DND-41 (cell line): ENCODE measurements around the gene DYNC1LI2.

Experiments
- ATAC-seq: fragments of 200-7000 bp; cut with Tn5 transposase; 3 replicates; pipeline ENCODE4 v1.9.1; 2021; ENCODE audit warnings: low read depth; ENCODE audit not compliant: insufficient read depth
- DNase-seq: peaks from one replicate; pipeline ENCODE4 v3.0.0-alpha.2; 2020
- H2AFZ ChIP-seq: 2 replicates; pipeline ENCODE4 v1.6.0; 2012; ENCODE audit warnings: low read depth, low read length
- H3K27ac ChIP-seq: 2 replicates; pipeline ENCODE4 v1.5.1; 2012; ENCODE audit warnings: low read length, inconsistent platforms
- H3K27me3 ChIP-seq: fragments of 200-600 bp; sonication (generic); 2 replicates; pipeline ENCODE4 v1.6.0; 2012; ENCODE audit warnings: low read length, mild to moderate bottlenecking, inconsistent platforms; ENCODE audit not compliant: insufficient read depth, poor library complexity
- H3K36me3 ChIP-seq: 2 replicates; pipeline ENCODE4 v1.5.1; 2012; ENCODE audit warnings: low read length, inconsistent platforms; ENCODE audit not compliant: insufficient read depth
- H3K4me1 ChIP-seq: 2 replicates; pipeline ENCODE4 v1.5.1; 2012; ENCODE audit warnings: mild to moderate bottlenecking, low read length; ENCODE audit not compliant: insufficient read depth
- H3K4me2 ChIP-seq: 2 replicates; pipeline ENCODE4 v1.6.0; 2012; ENCODE audit warnings: mild to moderate bottlenecking, moderate library complexity, low read length, inconsistent platforms; ENCODE audit not compliant: insufficient read depth
- H3K4me3 ChIP-seq, 2 experiments: fragments of 200-600 bp in 1 of 2; shearing (Covaris generic) in 1 of 2; 2 replicates each; pipeline ENCODE4 v1.5.1; 2012 to 2016; ENCODE audit warnings: inconsistent platforms in 2 of 2, low read length in 2 of 2, mild to moderate bottlenecking in 2 of 2, low read depth in 1 of 2, moderate library complexity in 1 of 2
- H3K79me2 ChIP-seq: 2 replicates; pipeline ENCODE4 v1.6.0; 2012; ENCODE audit warnings: low read length, inconsistent platforms; ENCODE audit not compliant: insufficient read depth
- H3K9ac ChIP-seq: 2 replicates; pipeline ENCODE4 v1.6.0; 2012; ENCODE audit warnings: low read depth, mild to moderate bottlenecking, inconsistent platforms, low read length, moderate library complexity
- H3K9me3 ChIP-seq: 2 replicates; pipeline ENCODE4 v1.5.1; 2012; ENCODE audit warnings: low read length, moderate library complexity, mild to moderate bottlenecking, inconsistent platforms; ENCODE audit not compliant: insufficient read depth, severe bottlenecking
- H4K20me1 ChIP-seq: 2 replicates; pipeline ENCODE4 v1.6.0; 2012; ENCODE audit warnings: low read length; ENCODE audit not compliant: insufficient read depth
- EZH2 ChIP-seq: IDR thresholded peaks from 3 replicates; pipeline ENCODE4 v1.6.1; 2012; ENCODE audit warnings: borderline replicate concordance, low read depth, mild to moderate bottlenecking, moderate library complexity, low read length, inconsistent platforms; ENCODE audit not compliant: severe bottlenecking
- TF ChIP-seq, protein P1 (sequence below): IDR thresholded peaks from 2 replicates; pipeline ENCODE4 v1.5.1; 2012; ENCODE audit warnings: borderline replicate concordance, low read length, moderate library complexity, mild to moderate bottlenecking; ENCODE audit not compliant: poor library complexity, severe bottlenecking; ENCODE audit errors: extremely low read depth

The DYNC1LI2 gene

DNA sequence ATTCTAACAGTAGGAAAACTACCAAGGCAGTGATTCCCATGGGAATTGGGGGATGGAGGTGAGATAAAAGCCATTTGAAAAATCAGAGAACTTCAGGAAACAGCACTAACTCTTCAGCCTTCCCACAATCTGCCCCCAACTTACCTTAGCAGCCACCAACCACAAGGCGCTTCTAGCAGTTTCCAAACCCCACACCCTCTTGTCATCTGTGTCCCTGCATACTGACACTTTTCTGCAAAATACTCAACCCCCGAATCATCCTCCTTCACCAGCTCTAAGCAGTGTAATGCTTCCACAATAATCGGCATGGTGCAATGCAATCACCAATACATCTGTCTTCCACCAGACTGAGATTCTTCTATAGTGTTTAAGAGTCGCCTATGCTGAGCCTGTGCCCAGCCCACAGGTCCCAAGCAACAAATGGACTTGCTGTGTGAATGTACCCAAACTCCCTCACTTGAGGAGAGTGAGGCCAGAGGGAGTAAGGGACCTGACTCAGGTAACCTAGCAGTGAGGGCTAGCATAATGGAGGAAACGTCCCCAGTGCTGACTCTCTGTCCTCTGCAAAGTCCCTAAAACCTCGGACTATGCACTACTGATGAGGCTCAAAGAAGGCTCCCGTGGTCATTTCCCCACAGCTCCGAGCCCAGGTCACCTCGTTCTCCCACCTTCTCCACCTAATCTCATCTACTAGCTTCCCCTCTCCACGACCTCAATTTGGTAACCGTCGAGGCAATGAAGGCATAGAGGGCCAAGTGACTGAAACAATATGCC is 943 bp downstream of the DYNC1LI2 start:
- Histone ChIP-seq H2AFZ (peak overlapping the region; percentile 76; the same call in 1 of the 2 replicates), H4K20me1 (peaks cover 23% of the 10 kb centered on the region), H3K4me1 (peaks cover 44% of the 10 kb centered on the region), H3K27me3 (peaks cover 3% of the 10 kb centered on the region), H3K36me3 (peaks cover 44% of the 10 kb centered on the region), H3K4me2 (peak overlapping the region; percentile 77), H3K27ac (peak overlapping the region; percentile 92), H3K9me3 (no peaks in the 10 kb centered on the region), H3K79me2 (peaks cover 57% of the 10 kb centered on the region), H3K4me3 (peak overlapping the region; percentile 73 to 86; a peak in 3 of 4 replicates), H3K9ac (peak overlapping the region; percentile 85)
- DNase-seq: no peak
- no peak; the same call in 2 of the 3 replicates for ATAC-seq
- TF ChIP-seq, protein P1, sequence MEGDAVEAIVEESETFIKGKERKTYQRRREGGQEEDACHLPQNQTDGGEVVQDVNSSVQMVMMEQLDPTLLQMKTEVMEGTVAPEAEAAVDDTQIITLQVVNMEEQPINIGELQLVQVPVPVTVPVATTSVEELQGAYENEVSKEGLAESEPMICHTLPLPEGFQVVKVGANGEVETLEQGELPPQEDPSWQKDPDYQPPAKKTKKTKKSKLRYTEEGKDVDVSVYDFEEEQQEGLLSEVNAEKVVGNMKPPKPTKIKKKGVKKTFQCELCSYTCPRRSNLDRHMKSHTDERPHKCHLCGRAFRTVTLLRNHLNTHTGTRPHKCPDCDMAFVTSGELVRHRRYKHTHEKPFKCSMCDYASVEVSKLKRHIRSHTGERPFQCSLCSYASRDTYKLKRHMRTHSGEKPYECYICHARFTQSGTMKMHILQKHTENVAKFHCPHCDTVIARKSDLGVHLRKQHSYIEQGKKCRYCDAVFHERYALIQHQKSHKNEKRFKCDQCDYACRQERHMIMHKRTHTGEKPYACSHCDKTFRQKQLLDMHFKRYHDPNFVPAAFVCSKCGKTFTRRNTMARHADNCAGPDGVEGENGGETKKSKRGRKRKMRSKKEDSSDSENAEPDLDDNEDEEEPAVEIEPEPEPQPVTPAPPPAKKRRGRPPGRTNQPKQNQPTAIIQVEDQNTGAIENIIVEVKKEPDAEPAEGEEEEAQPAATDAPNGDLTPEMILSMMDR: no peak
- TF ChIP-seq EZH2: no peak

- Histone ChIP-seq H3K79me2 (peaks cover 88% of the 10 kb centered on the region), H3K36me3 (peaks cover 78% of the 10 kb centered on the region), H3K4me1 (peaks cover 36% of the 10 kb centered on the region), H3K27ac (no peak overlapping the region), H3K9me3 (no peaks in the 10 kb centered on the region), H3K4me3 (no peak overlapping the region), H2AFZ (no peak overlapping the region), H3K4me2 (no peak overlapping the region), H3K27me3 (no peaks in the 10 kb centered on the region), H3K9ac (no peak overlapping the region), H4K20me1 (peaks cover 27% of the 10 kb centered on the region)
- no peak for TF ChIP-seq EZH2
- TF ChIP-seq, protein P1: no peak
- peak; percentile 34 for ATAC-seq
- DNase-seq: peak; percentile 24
Measured at GRCh38 chr16:66746682-66747081, 4.7 kb downstream of the DYNC1LI2 start.

DNA sequence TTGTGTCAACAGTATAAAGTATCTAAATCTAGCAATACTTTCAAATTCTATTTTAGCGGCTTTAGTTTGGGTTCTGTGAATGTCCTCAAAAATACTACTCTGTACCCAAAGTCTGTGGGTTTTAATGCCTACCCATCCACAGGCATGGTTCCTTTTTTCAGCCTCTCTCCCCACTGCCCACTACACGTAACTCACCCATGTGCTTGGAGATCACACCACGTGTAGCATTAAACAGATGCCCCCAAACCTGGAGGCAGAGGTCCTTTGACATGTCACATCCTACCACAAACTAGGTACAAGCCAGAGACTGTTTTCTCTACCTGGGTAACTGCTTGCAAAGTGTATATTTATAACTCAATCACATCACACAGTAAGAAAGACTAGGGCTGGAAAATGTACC is 5.4 kb downstream of the DYNC1LI2 start:
- DNase-seq (no peak), ATAC-seq (no peak)
- TF ChIP-seq EZH2: no peak
- TF ChIP-seq, protein P1: no peak
- H3K4me3 ChIP-seq: no peak overlapping the region
- no peaks in the 10 kb centered on the region for H3K27me3 ChIP-seq
- peaks cover 32% of the 10 kb centered on the region for H4K20me1 ChIP-seq
- H3K36me3 ChIP-seq: peaks cover 85% of the 10 kb centered on the region
- H3K9me3 ChIP-seq: no peaks in the 10 kb centered on the region
- peaks cover 88% of the 10 kb centered on the region for H3K79me2 ChIP-seq
- H2AFZ ChIP-seq: no peak overlapping the region
- no peak overlapping the region for H3K9ac ChIP-seq
- H3K27ac ChIP-seq: no peak overlapping the region
- peaks cover 36% of the 10 kb centered on the region for H3K4me1 ChIP-seq
- no peak overlapping the region for H3K4me2 ChIP-seq
